HFF-Myc (cell line): ENCODE measurements around the gene C6orf89.

Source experiments
- DNase-seq: peaks from one replicate; pipeline ENCODE4 v3.0.0-alpha.2; 2011; ENCODE audit warnings: low read depth; ENCODE audit errors: extremely low read depth
- H3K4me3 ChIP-seq: replicated peaks from 2 replicates; pipeline ENCODE4 v1.5.1; 2011; ENCODE audit warnings: low read depth, mild to moderate bottlenecking, control low read depth, low read length
- CTCF ChIP-seq: IDR thresholded peaks from 2 replicates; pipeline ENCODE4 v1.5.1; 2012; ENCODE audit warnings: mild to moderate bottlenecking, low read depth, low read length, control low read depth; ENCODE audit errors: missing control alignments

The C6orf89 gene

GRCh38 chr6:36920049-36920448 lies 34.3 kb downstream of the C6orf89 start:
- no peak for TF ChIP-seq CTCF
- no peak for DNase-seq
- H3K4me3 ChIP-seq, result no peak overlapping the region

GRCh38 chr6:36920546-36920945 lies 34.8 kb downstream of the C6orf89 start:
- DNase-seq, result no peak
- no peak overlapping the region for H3K4me3 ChIP-seq
- TF ChIP-seq CTCF, result no peak

- no peak for TF ChIP-seq CTCF
- no peak for DNase-seq
- no peak overlapping the region for H3K4me3 ChIP-seq
Measured at GRCh38 chr6:36924131-36924530, 38.4 kb downstream of the C6orf89 start.

GRCh38 chr6:36924778-36925374 lies 39.1 kb downstream of the C6orf89 start:
- no peak for DNase-seq
- no peak overlapping the region for H3K4me3 ChIP-seq
- TF ChIP-seq CTCF, result no peak

GRCh38 chr6:36925809-36926208 lies 40.1 kb downstream of the C6orf89 start:
- no peak for TF ChIP-seq CTCF
- H3K4me3 ChIP-seq, result no peak overlapping the region
- DNase-seq, result no peak

GRCh38 chr6:36926708-36927513 lies 41.2 kb downstream of the C6orf89 start:
- DNase-seq, result no peak
- no peak overlapping the region for H3K4me3 ChIP-seq
- no peak for TF ChIP-seq CTCF
